AG04450 (cell line): ENCODE data around the gene HIF1AN. TPM values are rescaled to one million over a fixed set of nuclear protein-coding genes. Genes with fewer than 3 reads are reported as not detected.

Experiments
- CTCF ChIA-PET: fragments of 300-600, 350-600 bp; formaldehyde crosslinking; extraction: SDS; loops from one replicate; lab custom pipeline; 2022; ENCODE audit warnings: antibody characterized with exemption, inconsistent platforms; lab: Charles Lee
- POLR2A ChIA-PET: fragments of 350-600 bp; formaldehyde crosslinking; extraction: SDS; loops from one replicate; lab custom pipeline; 2021; ENCODE audit warnings: antibody characterized with exemption, inconsistent platforms; lab: Yijun Ruan, JAX
- DNase-seq: peaks from one replicate; pipeline ENCODE4 v3.0.0-alpha.2; 2011; ENCODE audit warnings: low read depth, low spot score
- H3K27ac ChIP-seq: one replicate; pipeline ENCODE4 v1.5.1; 2012; ENCODE audit warnings: low read depth, low read length, control low read depth
- H3K27me3 ChIP-seq: one replicate; pipeline ENCODE4 v1.6.0; 2012; ENCODE audit warnings: low read length; ENCODE audit not compliant: control insufficient read depth, insufficient read depth
- H3K4me3 ChIP-seq: 2 replicates; pipeline ENCODE4 v1.5.1; 2011; ENCODE audit warnings: mild to moderate bottlenecking, low read depth, low read length, control low read depth
- H3K9me3 ChIP-seq: 2 replicates; pipeline ENCODE4 v1.5.1; 2012; ENCODE audit warnings: low read length; ENCODE audit not compliant: control insufficient read depth, insufficient read depth
- polyA plus RNA-seq: library from polyadenylated mRNA; depleted of rRNA; stranded (reverse); fragments of >200 nt; gene quantifications from 2 replicates; pipeline ENCODE4 v1.2.3, GENCODE V29; 2011
- TF ChIP-seq, protein P1 (sequence below): IDR thresholded peaks from 2 replicates; pipeline ENCODE4 v1.5.1; 2011; ENCODE audit warnings: low read depth, low read length, control low read depth, inconsistent platforms

Gene HIF1AN
- polyA plus RNA-seq, 1 experiment, result 31.0 TPM

DNA sequence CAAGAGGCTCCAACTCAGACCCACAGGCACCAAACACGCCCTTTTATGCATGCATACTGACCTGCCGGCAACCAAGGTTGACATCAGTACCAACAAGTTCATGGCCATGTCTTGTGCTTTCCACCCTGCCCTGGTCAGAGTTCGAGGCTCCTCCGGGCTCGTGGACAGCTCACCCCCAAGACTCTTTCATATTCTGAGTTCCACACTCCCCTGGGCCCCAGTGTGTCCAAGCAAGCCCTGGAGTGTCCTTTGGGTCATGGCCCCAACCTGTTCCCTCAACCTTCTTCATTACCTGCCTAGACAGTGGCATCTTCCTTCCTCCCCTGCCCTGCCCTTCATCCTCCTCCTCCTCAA lies 40.5 kb downstream of the HIF1AN start:
- POLR2A ChIA-PET, result no interaction called here

DNA sequence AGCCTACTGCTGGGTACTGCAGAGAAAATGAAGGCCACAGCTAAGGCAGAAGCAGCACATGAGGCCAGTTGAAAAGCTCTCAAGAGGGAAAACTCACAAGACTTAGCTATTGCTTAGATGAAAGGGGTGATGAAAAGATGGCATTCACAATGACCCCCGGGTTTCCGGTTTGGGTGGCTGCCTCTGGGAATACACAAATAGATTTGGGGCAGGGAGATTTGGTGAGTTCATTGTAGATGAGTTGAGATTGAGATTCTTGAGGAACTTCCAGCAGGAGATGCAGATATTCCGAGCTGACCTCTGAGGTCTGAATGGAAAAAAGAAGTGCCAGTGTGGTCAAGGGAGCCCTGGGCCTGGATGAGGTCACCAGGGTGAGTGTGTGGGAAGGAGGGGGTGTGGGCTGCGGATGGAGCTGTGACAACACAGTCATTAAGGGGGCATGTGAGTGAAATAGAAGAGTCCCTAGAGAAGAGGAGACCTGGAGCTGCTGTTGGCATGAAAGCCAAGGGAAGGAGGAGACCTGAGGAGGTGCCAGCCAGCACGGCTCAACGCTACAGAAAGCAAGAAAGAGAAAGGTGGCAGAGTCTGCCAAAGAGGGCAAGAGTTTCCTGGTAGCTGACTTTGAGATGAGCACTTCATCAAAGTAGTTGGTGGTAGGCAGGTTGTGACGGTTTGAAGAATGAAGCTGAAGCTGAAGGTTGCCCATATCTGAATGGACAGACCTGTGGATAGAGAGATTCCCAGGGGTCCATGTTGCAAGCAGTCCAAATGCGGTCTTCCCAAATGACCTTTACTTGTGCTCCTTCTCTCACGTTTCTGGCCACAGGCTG lies 43.7 kb downstream of the HIF1AN start:
- H3K27ac ChIP-seq, result no peak overlapping the region
- no peak for DNase-seq
- ChIA-PET POLR2A (no interaction called here), CTCF (no interaction called here)
- TF ChIP-seq, protein P1, sequence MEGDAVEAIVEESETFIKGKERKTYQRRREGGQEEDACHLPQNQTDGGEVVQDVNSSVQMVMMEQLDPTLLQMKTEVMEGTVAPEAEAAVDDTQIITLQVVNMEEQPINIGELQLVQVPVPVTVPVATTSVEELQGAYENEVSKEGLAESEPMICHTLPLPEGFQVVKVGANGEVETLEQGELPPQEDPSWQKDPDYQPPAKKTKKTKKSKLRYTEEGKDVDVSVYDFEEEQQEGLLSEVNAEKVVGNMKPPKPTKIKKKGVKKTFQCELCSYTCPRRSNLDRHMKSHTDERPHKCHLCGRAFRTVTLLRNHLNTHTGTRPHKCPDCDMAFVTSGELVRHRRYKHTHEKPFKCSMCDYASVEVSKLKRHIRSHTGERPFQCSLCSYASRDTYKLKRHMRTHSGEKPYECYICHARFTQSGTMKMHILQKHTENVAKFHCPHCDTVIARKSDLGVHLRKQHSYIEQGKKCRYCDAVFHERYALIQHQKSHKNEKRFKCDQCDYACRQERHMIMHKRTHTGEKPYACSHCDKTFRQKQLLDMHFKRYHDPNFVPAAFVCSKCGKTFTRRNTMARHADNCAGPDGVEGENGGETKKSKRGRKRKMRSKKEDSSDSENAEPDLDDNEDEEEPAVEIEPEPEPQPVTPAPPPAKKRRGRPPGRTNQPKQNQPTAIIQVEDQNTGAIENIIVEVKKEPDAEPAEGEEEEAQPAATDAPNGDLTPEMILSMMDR, result no peak
- peaks cover 30% of the 10 kb centered on the region for H3K27me3 ChIP-seq
- no peak overlapping the region for H3K4me3 ChIP-seq
- no peaks in the 10 kb centered on the region for H3K9me3 ChIP-seq

More for the DNA sequence above, 40.5 kb downstream of the HIF1AN start:
- DNase-seq, result no peak
- Histone ChIP-seq H3K27ac (no peak overlapping the region), H3K27me3 (peaks cover 31% of the 10 kb centered on the region), H3K4me3 (no peak overlapping the region), H3K9me3 (no peaks in the 10 kb centered on the region)
- TF ChIP-seq, protein P1, result no peak
- CTCF ChIA-PET, result no interaction called here

DNA sequence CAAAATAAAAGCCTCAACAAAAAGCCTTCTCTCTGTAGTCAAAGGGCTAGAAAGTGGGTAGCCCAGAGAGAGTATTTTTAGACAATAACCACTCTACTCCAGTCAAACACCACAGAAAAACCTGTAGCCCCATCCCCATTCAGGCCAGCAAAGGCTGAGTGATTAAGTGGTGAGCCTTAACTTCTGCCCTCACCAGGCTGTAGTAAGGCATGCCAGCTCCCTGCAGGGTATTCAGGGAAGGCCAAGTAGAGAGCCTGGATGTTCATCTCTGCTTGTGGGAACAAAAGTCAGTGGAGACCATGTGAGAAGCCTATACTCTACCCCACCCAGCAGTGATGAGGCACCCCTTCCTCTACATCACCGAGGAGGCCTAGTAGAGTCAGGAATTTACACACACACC lies 51.2 kb downstream of the HIF1AN start:
- TF ChIP-seq, protein P1, result no peak
- H3K9me3 ChIP-seq, result no peaks in the 10 kb centered on the region
- no peak for DNase-seq
- ChIA-PET POLR2A (no interaction called here), CTCF (no interaction called here)
- no peak overlapping the region for H3K4me3 ChIP-seq
- peaks cover 21% of the 10 kb centered on the region for H3K27me3 ChIP-seq
- H3K27ac ChIP-seq, result no peak overlapping the region

DNA sequence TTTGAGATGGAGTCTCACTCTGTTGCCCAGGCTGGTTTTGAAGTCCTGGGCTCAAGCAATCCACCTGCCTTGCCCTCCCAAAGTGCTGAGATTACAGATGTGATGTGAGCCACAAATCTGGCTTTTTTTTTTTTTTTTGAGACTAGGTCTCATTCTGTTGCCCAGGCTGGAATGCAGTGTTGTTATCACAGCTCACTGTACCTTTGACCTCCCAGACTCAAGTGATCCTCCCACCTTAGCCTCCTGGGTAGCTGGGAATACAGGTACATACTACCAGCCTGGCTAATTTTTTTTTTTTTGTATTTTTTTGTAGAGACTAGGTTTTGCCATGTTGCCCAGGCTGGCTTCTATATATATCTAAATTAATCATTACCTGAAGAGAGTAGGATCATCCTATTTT lies 62.4 kb downstream of the HIF1AN start:
- Histone ChIP-seq H3K27ac (no peak overlapping the region), H3K9me3 (no peaks in the 10 kb centered on the region), H3K4me3 (no peak overlapping the region), H3K27me3 (peaks cover 6% of the 10 kb centered on the region)
- ChIA-PET POLR2A (no interaction called here), CTCF (interaction anchor here (0.5 to 1.0 kb wide), 2 partner anchors 280 to 544 kb away, joined by 3 to 4 read pairs; no protein-coding TSS in a partner anchor)
- TF ChIP-seq, protein P1, result no peak
- DNase-seq, result no peak

DNA sequence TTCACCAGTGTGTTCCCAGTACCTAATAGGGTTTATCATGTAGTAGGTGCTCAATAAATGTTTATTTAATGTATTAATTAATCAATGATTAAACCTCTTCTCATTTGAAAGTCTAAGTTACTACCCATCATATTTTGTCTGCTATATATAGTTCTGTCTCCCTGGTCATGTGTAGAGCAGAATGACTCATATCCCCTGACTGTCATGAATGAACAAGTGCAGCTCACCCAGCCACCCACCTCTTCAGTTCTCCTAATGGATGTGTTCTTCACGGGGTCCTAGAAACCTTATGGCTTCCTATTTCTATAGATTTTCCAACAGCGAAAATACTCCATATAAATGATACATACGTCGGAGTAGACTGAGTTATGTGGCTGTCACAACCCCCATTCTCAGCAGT lies 64.5 kb downstream of the HIF1AN start:
- TF ChIP-seq, protein P1, result no peak
- no peak for DNase-seq
- no peaks in the 10 kb centered on the region for H3K9me3 ChIP-seq
- H3K27ac ChIP-seq, result no peak overlapping the region
- H3K27me3 ChIP-seq, result peaks cover 8% of the 10 kb centered on the region
- no peak overlapping the region for H3K4me3 ChIP-seq
- CTCF ChIA-PET, result no interaction called here
- POLR2A ChIA-PET, result no interaction called here
